Loucy (cell line): ENCODE measurements around the gene RAPGEF1.

Source experiments
- H2AFZ ChIP-seq: fragments of 200-600 bp; sonication (generic); 2 replicates; pipeline ENCODE4 v1.6.0; 2016; ENCODE audit warnings: antibody characterized with exemption, mild to moderate bottlenecking, low read length, moderate library complexity
- H3F3A ChIP-seq: fragments of 200-600 bp; 2 replicates; pipeline ENCODE4 v1.6.0; 2016; ENCODE audit warnings: antibody characterized with exemption, low read depth, mild to moderate bottlenecking
- H3K27me3 ChIP-seq: fragments of 200-600 bp; sonication (generic); 2 replicates; pipeline ENCODE4 v1.6.1; 2014; ENCODE audit warnings: low read length, mild to moderate bottlenecking; ENCODE audit not compliant: insufficient read depth, poor library complexity, severe bottlenecking
- H3K36me3 ChIP-seq: fragments of 200-600 bp; sonication (generic); 2 replicates; pipeline ENCODE4 v1.6.1; 2016; ENCODE audit warnings: low read length; ENCODE audit not compliant: insufficient read depth
- H3K4me1 ChIP-seq: fragments of 200-600 bp; sonication (generic); 2 replicates; pipeline ENCODE4 v1.5.1; 2014; ENCODE audit warnings: low read length, mild to moderate bottlenecking; ENCODE audit not compliant: insufficient read depth, poor library complexity, severe bottlenecking
- H3K4me2 ChIP-seq: fragments of 200-600 bp; sonication (generic); 2 replicates; pipeline ENCODE4 v1.6.0; 2014; ENCODE audit warnings: antibody characterized with exemption, low read length, low read depth, mild to moderate bottlenecking; ENCODE audit not compliant: poor library complexity, severe bottlenecking
- H3K4me3 ChIP-seq: fragments of 200-600 bp; sonication (generic); 2 replicates; pipeline ENCODE4 v1.5.1; 2014; ENCODE audit warnings: low read length, mild to moderate bottlenecking, mixed read lengths; ENCODE audit not compliant: poor library complexity, severe bottlenecking
- H3K79me2 ChIP-seq: fragments of 200-600 bp; sonication (generic); 2 replicates; pipeline ENCODE4 v1.6.1; 2014; ENCODE audit warnings: low read length; ENCODE audit not compliant: insufficient read depth
- H3K9ac ChIP-seq: fragments of 200-600 bp; sonication (generic); 2 replicates; pipeline ENCODE4 v1.6.0; 2014; ENCODE audit warnings: mild to moderate bottlenecking, low read depth, low read length, moderate library complexity; ENCODE audit not compliant: poor library complexity, severe bottlenecking
- H3K9me2 ChIP-seq: fragments of 200-600 bp; sonication (generic); replicated peaks from 2 replicates; pipeline ENCODE4 v1.6.1; 2016; ENCODE audit warnings: low read depth, low read length, mixed read lengths
- H3K9me3 ChIP-seq: fragments of 200-600 bp; sonication (generic); 2 replicates; pipeline ENCODE4 v1.6.1; 2014; ENCODE audit warnings: mild to moderate bottlenecking, antibody characterized with exemption, low read length, low read depth; ENCODE audit not compliant: insufficient read depth
- H4K20me1 ChIP-seq: fragments of 200-600 bp; sonication (generic); 2 replicates; pipeline ENCODE4 v1.6.0; 2014; ENCODE audit warnings: antibody characterized with exemption, low read length, mild to moderate bottlenecking; ENCODE audit not compliant: insufficient read depth, poor library complexity, severe bottlenecking
- EZH2phosphoT487 ChIP-seq: fragments of 200-600 bp; IDR thresholded peaks from 2 replicates; pipeline ENCODE4 v1.6.1; 2018; ENCODE audit warnings: antibody characterized with exemption, mild to moderate bottlenecking, moderate library complexity, borderline replicate concordance
- TF ChIP-seq, protein P1 (sequence below): fragments of 200-600 bp; sonication (generic); conservative IDR thresholded peaks from 2 replicates; pipeline ENCODE4 v1.5.1; 2014; ENCODE audit warnings: mild to moderate bottlenecking, antibody characterized with exemption, low read length

Gene RAPGEF1

DNA sequence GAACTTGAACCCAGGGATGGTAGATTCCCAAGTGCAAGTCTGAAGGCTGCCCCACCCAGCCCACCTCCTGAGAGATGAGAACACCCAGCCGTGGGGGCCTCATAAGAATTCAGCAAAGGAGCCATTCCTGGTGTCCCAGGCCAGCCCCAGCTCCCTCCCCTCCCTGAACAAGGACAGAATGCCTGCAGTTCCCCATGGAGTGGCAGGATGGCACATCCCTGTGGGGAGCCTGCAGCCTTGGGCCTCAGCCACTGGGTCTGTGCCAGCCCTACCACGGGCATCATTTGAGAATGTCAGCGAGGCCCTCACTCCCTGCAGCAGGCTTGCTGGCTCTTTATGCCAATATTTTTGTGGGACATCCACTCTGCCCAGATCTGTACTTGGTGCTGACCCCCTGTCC lies 36.2 kb upstream of the RAPGEF1 start:
- Histone ChIP-seq H3K9ac (no peak overlapping the region), H3K4me2 (no peak overlapping the region), H3F3A (no peaks in the 10 kb centered on the region), H4K20me1 (no peaks in the 10 kb centered on the region), H3K27me3 (no peaks in the 10 kb centered on the region), H3K79me2 (no peaks in the 10 kb centered on the region), H3K4me1 (no peaks in the 10 kb centered on the region), H3K9me2 (no peaks in the 10 kb centered on the region), H2AFZ (no peak overlapping the region), H3K36me3 (no peaks in the 10 kb centered on the region), H3K4me3 (no peak overlapping the region), H3K9me3 (no peaks in the 10 kb centered on the region)
- TF ChIP-seq, protein P1, sequence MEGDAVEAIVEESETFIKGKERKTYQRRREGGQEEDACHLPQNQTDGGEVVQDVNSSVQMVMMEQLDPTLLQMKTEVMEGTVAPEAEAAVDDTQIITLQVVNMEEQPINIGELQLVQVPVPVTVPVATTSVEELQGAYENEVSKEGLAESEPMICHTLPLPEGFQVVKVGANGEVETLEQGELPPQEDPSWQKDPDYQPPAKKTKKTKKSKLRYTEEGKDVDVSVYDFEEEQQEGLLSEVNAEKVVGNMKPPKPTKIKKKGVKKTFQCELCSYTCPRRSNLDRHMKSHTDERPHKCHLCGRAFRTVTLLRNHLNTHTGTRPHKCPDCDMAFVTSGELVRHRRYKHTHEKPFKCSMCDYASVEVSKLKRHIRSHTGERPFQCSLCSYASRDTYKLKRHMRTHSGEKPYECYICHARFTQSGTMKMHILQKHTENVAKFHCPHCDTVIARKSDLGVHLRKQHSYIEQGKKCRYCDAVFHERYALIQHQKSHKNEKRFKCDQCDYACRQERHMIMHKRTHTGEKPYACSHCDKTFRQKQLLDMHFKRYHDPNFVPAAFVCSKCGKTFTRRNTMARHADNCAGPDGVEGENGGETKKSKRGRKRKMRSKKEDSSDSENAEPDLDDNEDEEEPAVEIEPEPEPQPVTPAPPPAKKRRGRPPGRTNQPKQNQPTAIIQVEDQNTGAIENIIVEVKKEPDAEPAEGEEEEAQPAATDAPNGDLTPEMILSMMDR = no peak
- TF ChIP-seq EZH2phosphoT487 = no peak

GRCh38 chr9:131774636-131775035 lies 34.8 kb upstream of the RAPGEF1 start:
- no peaks in the 10 kb centered on the region for H3K79me2 ChIP-seq
- H4K20me1 ChIP-seq = no peaks in the 10 kb centered on the region
- no peaks in the 10 kb centered on the region for H3K9me3 ChIP-seq
- TF ChIP-seq, protein P1 = no peak
- no peak for TF ChIP-seq EZH2phosphoT487
- no peak overlapping the region for H3K9ac ChIP-seq
- H3K4me2 ChIP-seq = no peak overlapping the region
- no peaks in the 10 kb centered on the region for H3K4me1 ChIP-seq
- no peaks in the 10 kb centered on the region for H3K9me2 ChIP-seq
- no peaks in the 10 kb centered on the region for H3F3A ChIP-seq
- no peak overlapping the region for H2AFZ ChIP-seq
- no peaks in the 10 kb centered on the region for H3K36me3 ChIP-seq
- H3K4me3 ChIP-seq = no peak overlapping the region
- no peaks in the 10 kb centered on the region for H3K27me3 ChIP-seq

DNA sequence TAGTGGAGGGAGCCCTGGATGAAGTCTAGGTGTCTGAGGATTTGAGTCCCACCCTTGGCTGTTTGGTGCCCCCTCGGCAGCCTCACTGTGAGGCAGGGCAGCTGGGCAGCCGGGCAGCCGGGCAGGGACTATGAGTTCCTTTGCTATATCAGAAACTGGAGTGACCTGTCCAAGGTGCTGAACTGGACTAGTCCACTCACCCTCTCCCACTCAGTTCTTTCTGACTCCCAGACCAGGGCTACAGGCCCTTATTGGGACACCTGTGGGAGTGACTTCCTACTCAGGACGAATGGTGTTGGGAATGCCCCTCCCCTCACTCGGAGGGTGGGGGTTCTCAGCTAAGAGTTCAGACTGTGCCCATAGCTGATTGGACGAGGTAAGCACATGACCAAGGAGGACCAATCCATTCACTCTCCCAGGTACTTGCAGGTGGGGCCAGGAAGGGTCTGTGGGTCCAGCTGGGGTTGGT lies 34.1 kb upstream of the RAPGEF1 start:
- TF ChIP-seq, protein P1 = no peak
- no peak for TF ChIP-seq EZH2phosphoT487
- Histone ChIP-seq H2AFZ (no peak overlapping the region), H3K9ac (no peak overlapping the region), H3K4me3 (no peak overlapping the region), H3K27me3 (no peaks in the 10 kb centered on the region), H3K9me2 (no peaks in the 10 kb centered on the region), H3F3A (no peaks in the 10 kb centered on the region), H3K79me2 (no peaks in the 10 kb centered on the region), H4K20me1 (no peaks in the 10 kb centered on the region), H3K36me3 (no peaks in the 10 kb centered on the region), H3K4me1 (no peaks in the 10 kb centered on the region), H3K9me3 (no peaks in the 10 kb centered on the region), H3K4me2 (no peak overlapping the region)
